HEK293 (cell line): ENCODE data around the gene GSAP.

Source experiments
- CTCF ChIP-seq: fragments of 450-650 bp; formaldehyde crosslinking; IDR thresholded peaks from 2 replicates; pipeline ENCODE4 v1.5.1; 2016; ENCODE audit warnings: missing biosample characterization, missing genetic modification characterization
- REST ChIP-seq: fragments of 450-650 bp; formaldehyde crosslinking; IDR thresholded peaks from 2 replicates; pipeline ENCODE4 v1.5.1; 2016; ENCODE audit warnings: missing biosample characterization, missing genetic modification characterization
- ZBTB11 ChIP-seq: fragments of 450-650 bp; formaldehyde crosslinking; conservative IDR thresholded peaks from 2 replicates; pipeline ENCODE4 v1.5.1; 2016; ENCODE audit warnings: low read depth, missing biosample characterization, missing genetic modification characterization
- ZBTB20 ChIP-seq: fragments of 450-650 bp; formaldehyde crosslinking; IDR thresholded peaks from 2 replicates; pipeline ENCODE4 v1.5.1; 2016; ENCODE audit warnings: missing biosample characterization, missing genetic modification characterization
- ZNF121 ChIP-seq: fragments of 450-650 bp; formaldehyde crosslinking; IDR thresholded peaks from 2 replicates; pipeline ENCODE4 v1.5.1; 2016; ENCODE audit warnings: missing biosample characterization, missing genetic modification characterization
- ZNF350 ChIP-seq: fragments of 450-650 bp; formaldehyde crosslinking; IDR thresholded peaks from 2 replicates; pipeline ENCODE4 v1.5.0; 2017; ENCODE audit warnings: missing biosample characterization, mild to moderate bottlenecking, missing genetic modification characterization
- ZNF626 ChIP-seq: fragments of 450-650 bp; sonication (Bioruptor Pico); formaldehyde crosslinking; IDR thresholded peaks from 2 replicates; pipeline ENCODE4 v1.5.1; 2018; ENCODE audit warnings: missing biosample characterization, missing genetic modification characterization, inconsistent platforms
- ZNF837 ChIP-seq: fragments of 450-650 bp; formaldehyde crosslinking; IDR thresholded peaks from 2 replicates; pipeline ENCODE4 v1.5.1; 2016; ENCODE audit warnings: missing biosample characterization, missing genetic modification characterization

- no peak for TF ChIP-seq CTCF (tag by site-specific recombination)
- no peak for TF ChIP-seq ZNF350 (tag by site-specific recombination)
- no peak for TF ChIP-seq ZNF837 (tag by site-specific recombination)
- TF ChIP-seq REST (tag by site-specific recombination): no peak
- no peak for TF ChIP-seq ZNF626
- TF ChIP-seq ZBTB20 (tag by site-specific recombination): no peak
- TF ChIP-seq ZNF121 (tag by site-specific recombination): no peak
- TF ChIP-seq ZBTB11: no peak
Measured at GRCh38 chr7:77352665-77353406, 63.3 kb downstream of the GSAP start.
